Measurements from ENCODE around the gene MICOS13. TPM values are rescaled to one million over a fixed set of nuclear protein-coding genes. Genes with fewer than 3 reads are reported as not detected.
A peak's percentile ranks its signal among the peaks of the same experiment; 100 is the strongest.

MICOS13 gene
- polyA plus RNA-seq, 1 of the 3 experiments (the other 2 are of a cell fraction), result 112 TPM

DNA sequence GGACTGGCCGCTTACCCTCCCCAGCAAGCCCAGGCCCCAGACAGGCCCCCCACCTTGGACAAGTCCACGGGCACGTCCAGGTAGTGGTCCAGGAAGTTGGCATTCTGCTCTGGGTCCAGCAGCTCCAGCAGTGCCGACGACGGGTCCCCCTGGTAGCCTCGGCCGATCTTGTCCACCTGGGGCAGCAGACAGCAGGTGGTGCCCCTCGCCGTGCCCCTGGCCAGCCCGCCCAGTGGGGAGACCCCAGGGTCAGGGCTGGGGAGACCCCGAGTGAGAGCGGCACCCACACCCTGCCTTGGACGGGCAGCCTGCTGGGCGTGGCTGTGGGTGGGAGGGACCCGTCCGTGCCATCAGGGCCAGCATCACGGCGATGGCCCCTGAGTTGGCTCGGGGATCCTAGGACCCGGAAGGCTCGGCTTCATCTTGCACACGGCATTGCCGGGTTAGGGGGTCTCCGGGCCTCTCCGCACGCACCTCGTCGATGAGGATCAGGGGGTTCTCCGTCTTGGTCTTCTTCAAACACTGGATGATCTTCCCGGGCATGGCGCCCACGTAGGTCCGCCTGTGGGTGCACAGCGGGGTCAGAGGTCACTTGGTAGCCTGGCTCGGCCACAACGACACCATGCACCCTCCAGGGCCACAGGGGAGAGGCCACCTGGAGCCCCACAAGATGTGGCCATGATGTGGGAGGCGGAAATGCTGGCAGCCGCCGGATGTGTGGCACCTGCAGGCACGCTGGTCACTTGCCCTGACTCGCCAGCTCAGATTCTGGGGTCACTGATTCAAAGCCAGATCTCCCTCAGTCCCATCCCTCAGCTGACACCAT is 16.1 kb upstream of the MICOS13 start:
- POLR2A ChIA-PET, result no interaction called here
- Histone ChIP-seq H3K4me3 (ENCODE audit: low read depth in 2 of 2, low read length in 1 of 2) (no peak overlapping the region), H4K20me1 (ENCODE audit: insufficient read depth) (peaks cover 57% of the 10 kb centered on the region), H3K27ac (ENCODE audit: low read depth in 2 of 2, low read length in 1 of 2) (peak overlapping the region in 1 of 2 experiments; percentile 50; a peak in 1 of 4 replicates), H3K79me2 (ENCODE audit: insufficient read depth) (peaks cover 47% of the 10 kb centered on the region; the same call in 1 of the 2 replicates), H3K9me3 (no peaks in the 10 kb centered on the region), H3F3A (replicated peaks; ENCODE audit: insufficient read depth) (peaks cover 42% of the 10 kb centered on the region), H3K36me3 (replicated peaks in 1 of 2; ENCODE audit: control insufficient read depth in 1 of 2, insufficient read depth in 2 of 2, low read length in 1 of 2) (peaks cover 19 to 77% of the 10 kb centered on the region in 2 experiments), H3K9me2 (no peaks in the 10 kb centered on the region), H3K4me1 (ENCODE audit: control insufficient read depth in 1 of 2, insufficient read depth in 2 of 2, low read depth in 1 of 2, low read length in 1 of 2) (peaks cover 0 to 27% of the 10 kb centered on the region in 2 experiments; a peak in 1 of 4 replicates), H3K4me2 (no peak overlapping the region), H3K27me3 (ENCODE audit: insufficient read depth) (no peaks in the 10 kb centered on the region), H2AFZ (ENCODE audit: low read depth) (no peak overlapping the region), H3K9ac (no peak overlapping the region)
- peak; percentile 32 for DNase-seq
- 95% methylated on average over 13 of the region's 42 CpGs for WGBS (ENCODE audit: low lambda C conversion rate)
- CTCF ChIA-PET, result interaction anchor here (0.5 to 1.2 kb wide), 4 partner anchors 9 to 108 kb away, joined by 3 to 4 read pairs (median 3); partner anchors contain the start of gene CATSPERD
- TF ChIP-seq SIN3A (IDR thresholded peaks at IDR 0.05; ENCODE audit: borderline replicate concordance, low read depth, low read length) (no peak), FOXJ3 (CRISPR knock-in tag; IDR thresholded peaks at IDR 0.05) (no peak), MXI1 (IDR thresholded peaks at IDR 0.05; ENCODE audit: low read depth, low read length) (no peak), SMC3 (IDR thresholded peaks at IDR 0.05; ENCODE audit: low read depth, low read length) (no peak), EP300 (IDR thresholded peaks at IDR 0.05; ENCODE audit: borderline replicate concordance in 1 of 2, low read depth in 1 of 2, low read length in 1 of 2) (no peak), TAF1 (IDR thresholded peaks at IDR 0.05; ENCODE audit: borderline replicate concordance, low read depth, low read length) (no peak), FOXM1 (IDR thresholded peaks at IDR 0.05; ENCODE audit: low read depth) (no peak), CHD2 (IDR thresholded peaks at IDR 0.05; ENCODE audit: low read length, partially characterized antibody) (no peak), JUND (IDR thresholded peaks at IDR 0.05) (no peak)
- TF ChIP-seq, protein P1, sequence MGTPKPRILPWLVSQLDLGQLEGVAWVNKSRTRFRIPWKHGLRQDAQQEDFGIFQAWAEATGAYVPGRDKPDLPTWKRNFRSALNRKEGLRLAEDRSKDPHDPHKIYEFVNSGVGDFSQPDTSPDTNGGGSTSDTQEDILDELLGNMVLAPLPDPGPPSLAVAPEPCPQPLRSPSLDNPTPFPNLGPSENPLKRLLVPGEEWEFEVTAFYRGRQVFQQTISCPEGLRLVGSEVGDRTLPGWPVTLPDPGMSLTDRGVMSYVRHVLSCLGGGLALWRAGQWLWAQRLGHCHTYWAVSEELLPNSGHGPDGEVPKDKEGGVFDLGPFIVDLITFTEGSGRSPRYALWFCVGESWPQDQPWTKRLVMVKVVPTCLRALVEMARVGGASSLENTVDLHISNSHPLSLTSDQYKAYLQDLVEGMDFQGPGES (IDR thresholded peaks at IDR 0.05; ENCODE audit: low read depth, low read length), result no peak
- TF ChIP-seq, protein P2, sequence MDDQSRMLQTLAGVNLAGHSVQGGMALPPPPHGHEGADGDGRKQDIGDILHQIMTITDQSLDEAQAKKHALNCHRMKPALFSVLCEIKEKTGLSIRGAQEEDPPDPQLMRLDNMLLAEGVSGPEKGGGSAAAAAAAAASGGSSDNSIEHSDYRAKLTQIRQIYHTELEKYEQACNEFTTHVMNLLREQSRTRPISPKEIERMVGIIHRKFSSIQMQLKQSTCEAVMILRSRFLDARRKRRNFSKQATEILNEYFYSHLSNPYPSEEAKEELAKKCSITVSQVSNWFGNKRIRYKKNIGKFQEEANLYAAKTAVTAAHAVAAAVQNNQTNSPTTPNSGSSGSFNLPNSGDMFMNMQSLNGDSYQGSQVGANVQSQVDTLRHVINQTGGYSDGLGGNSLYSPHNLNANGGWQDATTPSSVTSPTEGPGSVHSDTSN (IDR thresholded peaks at IDR 0.05), result no peak; the same call in 1 of the 2 replicates
- TF ChIP-seq, protein P3, sequence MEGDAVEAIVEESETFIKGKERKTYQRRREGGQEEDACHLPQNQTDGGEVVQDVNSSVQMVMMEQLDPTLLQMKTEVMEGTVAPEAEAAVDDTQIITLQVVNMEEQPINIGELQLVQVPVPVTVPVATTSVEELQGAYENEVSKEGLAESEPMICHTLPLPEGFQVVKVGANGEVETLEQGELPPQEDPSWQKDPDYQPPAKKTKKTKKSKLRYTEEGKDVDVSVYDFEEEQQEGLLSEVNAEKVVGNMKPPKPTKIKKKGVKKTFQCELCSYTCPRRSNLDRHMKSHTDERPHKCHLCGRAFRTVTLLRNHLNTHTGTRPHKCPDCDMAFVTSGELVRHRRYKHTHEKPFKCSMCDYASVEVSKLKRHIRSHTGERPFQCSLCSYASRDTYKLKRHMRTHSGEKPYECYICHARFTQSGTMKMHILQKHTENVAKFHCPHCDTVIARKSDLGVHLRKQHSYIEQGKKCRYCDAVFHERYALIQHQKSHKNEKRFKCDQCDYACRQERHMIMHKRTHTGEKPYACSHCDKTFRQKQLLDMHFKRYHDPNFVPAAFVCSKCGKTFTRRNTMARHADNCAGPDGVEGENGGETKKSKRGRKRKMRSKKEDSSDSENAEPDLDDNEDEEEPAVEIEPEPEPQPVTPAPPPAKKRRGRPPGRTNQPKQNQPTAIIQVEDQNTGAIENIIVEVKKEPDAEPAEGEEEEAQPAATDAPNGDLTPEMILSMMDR (IDR thresholded peaks at IDR 0.05), result no peak
- TF ChIP-seq, protein P4, sequence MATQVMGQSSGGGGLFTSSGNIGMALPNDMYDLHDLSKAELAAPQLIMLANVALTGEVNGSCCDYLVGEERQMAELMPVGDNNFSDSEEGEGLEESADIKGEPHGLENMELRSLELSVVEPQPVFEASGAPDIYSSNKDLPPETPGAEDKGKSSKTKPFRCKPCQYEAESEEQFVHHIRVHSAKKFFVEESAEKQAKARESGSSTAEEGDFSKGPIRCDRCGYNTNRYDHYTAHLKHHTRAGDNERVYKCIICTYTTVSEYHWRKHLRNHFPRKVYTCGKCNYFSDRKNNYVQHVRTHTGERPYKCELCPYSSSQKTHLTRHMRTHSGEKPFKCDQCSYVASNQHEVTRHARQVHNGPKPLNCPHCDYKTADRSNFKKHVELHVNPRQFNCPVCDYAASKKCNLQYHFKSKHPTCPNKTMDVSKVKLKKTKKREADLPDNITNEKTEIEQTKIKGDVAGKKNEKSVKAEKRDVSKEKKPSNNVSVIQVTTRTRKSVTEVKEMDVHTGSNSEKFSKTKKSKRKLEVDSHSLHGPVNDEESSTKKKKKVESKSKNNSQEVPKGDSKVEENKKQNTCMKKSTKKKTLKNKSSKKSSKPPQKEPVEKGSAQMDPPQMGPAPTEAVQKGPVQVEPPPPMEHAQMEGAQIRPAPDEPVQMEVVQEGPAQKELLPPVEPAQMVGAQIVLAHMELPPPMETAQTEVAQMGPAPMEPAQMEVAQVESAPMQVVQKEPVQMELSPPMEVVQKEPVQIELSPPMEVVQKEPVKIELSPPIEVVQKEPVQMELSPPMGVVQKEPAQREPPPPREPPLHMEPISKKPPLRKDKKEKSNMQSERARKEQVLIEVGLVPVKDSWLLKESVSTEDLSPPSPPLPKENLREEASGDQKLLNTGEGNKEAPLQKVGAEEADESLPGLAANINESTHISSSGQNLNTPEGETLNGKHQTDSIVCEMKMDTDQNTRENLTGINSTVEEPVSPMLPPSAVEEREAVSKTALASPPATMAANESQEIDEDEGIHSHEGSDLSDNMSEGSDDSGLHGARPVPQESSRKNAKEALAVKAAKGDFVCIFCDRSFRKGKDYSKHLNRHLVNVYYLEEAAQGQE (IDR thresholded peaks at IDR 0.05; ENCODE audit: low read depth, low read length), result no peak

Measured in SK-N-SH (cell line).